ENCODE measurements around the gene PNPLA2. TPM values are rescaled to one million over a fixed set of nuclear protein-coding genes. Genes with fewer than 3 reads are reported as not detected.
A peak's percentile ranks its signal among the peaks of the same experiment; 100 is the strongest.

Gene PNPLA2, protein sequence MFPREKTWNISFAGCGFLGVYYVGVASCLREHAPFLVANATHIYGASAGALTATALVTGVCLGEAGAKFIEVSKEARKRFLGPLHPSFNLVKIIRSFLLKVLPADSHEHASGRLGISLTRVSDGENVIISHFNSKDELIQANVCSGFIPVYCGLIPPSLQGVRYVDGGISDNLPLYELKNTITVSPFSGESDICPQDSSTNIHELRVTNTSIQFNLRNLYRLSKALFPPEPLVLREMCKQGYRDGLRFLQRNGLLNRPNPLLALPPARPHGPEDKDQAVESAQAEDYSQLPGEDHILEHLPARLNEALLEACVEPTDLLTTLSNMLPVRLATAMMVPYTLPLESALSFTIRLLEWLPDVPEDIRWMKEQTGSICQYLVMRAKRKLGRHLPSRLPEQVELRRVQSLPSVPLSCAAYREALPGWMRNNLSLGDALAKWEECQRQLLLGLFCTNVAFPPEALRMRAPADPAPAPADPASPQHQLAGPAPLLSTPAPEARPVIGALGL
- 10 to 100 TPM; 24.5 to 49.1 TPM for total RNA-seq

DNA sequence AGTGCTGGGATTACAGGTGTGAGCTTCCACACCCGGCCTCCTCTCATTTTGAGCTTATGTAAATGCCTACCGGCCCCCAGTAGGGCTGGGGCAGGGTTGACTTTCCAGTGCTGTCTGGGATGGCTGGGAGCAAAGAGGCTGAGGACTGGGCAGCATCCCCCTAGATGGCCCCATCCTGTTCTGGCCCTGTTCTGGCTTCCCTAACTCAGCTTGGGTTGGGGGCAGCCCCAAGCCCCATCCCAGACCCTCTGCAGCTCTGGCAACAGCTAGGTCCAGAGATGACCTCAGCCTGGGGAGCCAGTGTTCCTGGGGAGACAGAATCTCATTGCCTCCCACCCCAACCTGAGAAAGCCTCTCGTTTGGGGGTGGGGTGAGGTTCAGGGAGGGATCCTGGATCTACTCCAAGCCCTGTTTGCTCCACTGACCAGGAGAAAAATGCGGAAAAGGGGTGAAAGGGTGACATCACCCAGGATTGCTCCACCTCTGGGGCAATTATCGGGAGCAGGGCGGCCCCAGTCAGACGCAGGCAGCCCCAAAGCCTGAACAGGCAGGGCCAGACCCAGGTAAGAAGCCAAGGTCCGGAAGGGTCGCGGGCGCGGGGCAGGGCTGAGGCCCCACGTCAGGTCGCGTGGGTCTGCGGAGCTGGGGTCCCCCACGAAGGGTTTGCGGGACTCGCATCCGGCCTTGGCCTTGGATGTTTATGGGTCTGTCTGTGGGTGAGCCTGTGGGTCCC lies at the start of gene PNPLA2:
Gene PNPLA2, plus strand, starts transcription at position 519 of the 733 bp plus-strand sequence. CDS start 805 bp downstream, outside the sequence.
- H3K36me3 Mint-ChIP-seq: no peaks in the 10 kb centered on the region
- no peaks in the 10 kb centered on the region for H3K9me3 Mint-ChIP-seq
- no peak for DNase-seq (ENCODE audit: low spot score in 2 of 2)
- H3K27ac Mint-ChIP-seq: peak within 1 kb of the TSS; percentile 63 to 85
- no peak for ATAC-seq

DNA sequence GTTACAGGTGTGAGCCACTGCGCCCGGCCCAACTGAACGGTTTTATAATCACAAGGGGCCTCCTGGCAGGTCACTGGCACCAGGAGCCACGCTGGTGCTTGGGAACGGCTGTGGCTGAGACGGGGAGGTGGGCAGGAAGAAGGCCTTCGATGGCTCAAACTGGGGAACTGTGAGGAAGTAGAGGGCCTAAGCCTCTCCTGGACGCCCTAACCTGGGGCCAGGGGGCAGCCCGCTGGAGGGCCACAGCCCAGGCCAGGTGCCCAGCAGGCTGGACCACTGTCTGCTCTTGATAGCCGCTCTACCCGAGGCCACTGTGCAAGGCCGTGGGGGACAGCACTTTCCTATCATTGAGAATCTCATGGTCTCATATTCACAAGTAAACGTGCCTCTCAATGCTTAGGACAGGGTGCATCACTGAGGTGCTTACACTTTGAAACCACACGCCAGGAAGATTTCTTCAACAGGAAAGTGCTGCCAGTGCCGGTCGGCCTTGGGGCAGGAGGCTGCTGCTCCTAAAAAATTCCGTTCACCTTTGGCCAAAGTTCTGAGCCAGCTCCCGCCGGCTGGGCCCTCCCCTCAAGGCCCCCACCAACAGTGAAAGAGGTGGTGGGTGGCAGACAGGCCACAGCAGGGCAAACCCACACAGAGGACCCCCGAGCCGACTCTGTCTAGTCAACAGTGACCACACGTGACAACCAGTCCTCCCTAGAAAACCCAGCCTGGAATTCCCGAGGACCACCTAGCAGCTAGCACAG lies 48.6 kb upstream of the PNPLA2 start:
- ATAC-seq: no peak
- Mint-ChIP-seq H3K36me3 (no peaks in the 10 kb centered on the region), H3K27ac (peak overlapping the region in 1 of 2 donors; percentile 68)

GRCh38 chr11:770642-771616 lies 47.8 kb upstream of the PNPLA2 start:
- no peak for ATAC-seq
- Mint-ChIP-seq H3K36me3 (no peaks in the 10 kb centered on the region), H3K9me3 (no peaks in the 10 kb centered on the region), H3K27ac (no peak overlapping the region)
- DNase-seq (ENCODE audit: low spot score in 2 of 2): no peak

More for the DNA sequence above, 48.6 kb upstream of the PNPLA2 start:
- DNase-seq (ENCODE audit: low spot score in 2 of 2): no peak
- H3K9me3 Mint-ChIP-seq: no peaks in the 10 kb centered on the region

DNA sequence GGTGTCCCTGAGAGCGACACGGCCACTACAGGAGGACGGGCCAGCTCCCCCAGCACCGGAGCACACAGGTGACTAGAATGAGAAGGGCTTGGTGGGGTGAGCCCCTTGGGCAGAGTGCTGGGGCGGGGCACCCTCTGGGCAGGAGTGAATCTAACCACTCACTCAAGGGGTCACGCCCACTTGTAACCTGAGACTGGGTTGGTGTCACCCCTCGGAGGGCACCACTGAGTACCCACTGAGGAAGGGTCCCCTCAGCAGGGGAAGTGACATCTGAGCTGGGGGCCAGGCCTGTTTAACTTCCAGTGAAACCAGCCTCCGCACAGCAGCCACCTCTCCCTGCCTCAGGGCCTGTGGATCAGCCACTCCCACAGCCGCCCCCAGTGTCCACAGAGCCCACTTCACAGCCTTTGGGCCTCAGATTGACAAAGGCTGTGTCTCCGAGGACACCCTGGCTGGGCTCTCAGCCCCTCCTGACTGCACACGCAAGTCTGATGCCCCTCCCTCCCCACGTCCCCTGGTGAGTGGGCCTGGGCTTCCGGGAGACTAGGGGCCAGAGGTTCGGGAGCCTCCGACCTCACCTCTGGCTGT lies 47.0 kb upstream of the PNPLA2 start:
- no peak for ATAC-seq
- Mint-ChIP-seq H3K36me3 (no peaks in the 10 kb centered on the region), H3K27ac (no peak overlapping the region), H3K9me3 (no peaks in the 10 kb centered on the region)
- DNase-seq (ENCODE audit: low spot score in 2 of 2): no peak

DNA sequence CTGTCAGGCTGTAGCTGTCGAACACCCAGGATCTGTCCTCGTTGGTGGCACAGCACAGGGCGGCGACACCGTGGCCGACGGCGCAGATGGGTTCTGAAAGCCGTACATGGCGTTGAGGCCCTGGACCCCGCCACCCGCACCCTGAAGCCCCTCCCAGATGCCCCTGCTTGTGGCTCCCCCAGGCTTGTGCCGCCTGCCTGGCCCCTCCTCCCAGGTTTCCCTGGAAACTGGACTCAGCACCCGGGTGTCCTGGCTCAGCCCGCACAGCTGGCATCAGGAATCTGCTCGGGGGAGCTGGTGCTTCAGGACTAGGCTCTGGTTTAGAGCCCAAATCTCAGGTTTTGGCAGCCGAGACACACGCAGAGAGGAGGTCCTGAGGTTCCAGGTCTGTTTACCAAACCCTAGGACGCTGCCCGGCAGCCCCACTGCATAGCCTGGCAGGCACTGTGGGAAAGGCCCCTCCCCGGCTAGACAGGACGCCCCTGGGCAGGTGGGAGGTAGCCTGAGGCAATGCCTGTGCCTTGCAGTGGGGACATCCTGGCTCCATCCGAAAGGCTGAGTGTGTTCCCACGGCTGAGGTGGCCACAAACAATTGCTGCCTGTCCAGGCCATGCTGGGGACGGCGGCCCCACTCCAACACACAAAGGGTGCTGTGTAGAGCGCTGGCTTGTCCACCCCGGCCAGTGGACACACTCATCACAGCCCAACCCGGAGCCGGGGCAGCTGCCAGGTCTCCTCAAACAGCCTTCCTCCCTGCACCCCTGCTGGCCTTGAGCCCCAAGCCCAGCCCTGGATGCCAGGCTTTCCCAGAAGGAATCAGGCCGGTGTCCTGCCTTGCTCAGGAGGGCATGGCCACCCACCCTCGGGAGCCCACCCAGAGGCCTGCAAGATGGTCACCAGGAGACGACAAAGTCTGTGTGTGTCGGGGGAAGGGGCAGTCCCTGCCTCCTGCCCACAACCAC lies 46.0 kb upstream of the PNPLA2 start:
- Mint-ChIP-seq H3K27ac (no peak overlapping the region), H3K36me3 (no peaks in the 10 kb centered on the region), H3K9me3 (no peaks in the 10 kb centered on the region)
- ATAC-seq (no peak), DNase-seq (ENCODE audit: low spot score in 2 of 2) (no peak)

DNA sequence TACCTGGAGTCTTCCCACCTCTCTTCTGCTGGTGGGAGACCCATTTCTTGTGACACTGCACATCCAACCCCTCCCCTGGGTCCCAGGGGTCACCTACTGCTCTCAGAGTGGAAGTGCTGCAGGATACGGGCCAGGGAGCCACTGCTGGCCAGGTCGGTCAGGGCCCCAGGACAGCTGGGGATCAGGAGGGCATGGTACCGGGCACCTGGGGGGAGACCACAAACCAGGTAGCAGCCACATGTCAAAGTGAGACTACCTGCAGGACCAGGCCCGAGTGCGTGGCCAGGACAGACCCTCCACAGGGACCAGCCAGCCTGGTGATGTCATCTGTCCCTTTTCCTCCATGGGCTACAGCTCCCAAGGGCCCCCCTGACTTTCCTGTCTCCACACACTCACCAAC lies 45.3 kb upstream of the PNPLA2 start:
- Mint-ChIP-seq H3K36me3 (no peaks in the 10 kb centered on the region), H3K9me3 (no peaks in the 10 kb centered on the region), H3K27ac (peak overlapping the region in 1 of 2 donors; percentile 55)
- ATAC-seq (no peak), DNase-seq (ENCODE audit: low spot score in 2 of 2) (no peak)

DNA sequence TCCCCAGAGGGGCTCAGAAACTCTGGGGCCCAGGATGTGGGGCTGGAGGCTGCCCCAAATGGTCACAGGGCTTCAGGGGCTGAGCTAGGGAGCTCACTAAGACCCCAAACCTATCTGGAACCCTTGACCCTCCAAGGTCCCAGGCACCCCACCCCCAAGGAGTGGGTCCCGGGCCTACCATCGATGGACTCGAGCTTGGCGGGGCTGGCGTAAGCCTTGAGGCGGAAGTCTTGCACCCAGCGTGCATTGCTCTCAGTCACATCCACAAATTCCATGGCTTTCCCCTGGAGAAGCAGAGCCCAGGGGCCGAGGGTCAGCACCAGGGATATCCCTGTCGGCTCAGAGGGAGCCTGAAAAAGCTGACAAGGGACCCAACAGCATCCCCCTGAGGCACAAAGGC lies 44.9 kb upstream of the PNPLA2 start:
- Mint-ChIP-seq H3K9me3 (no peaks in the 10 kb centered on the region), H3K27ac (peak overlapping the region in 1 of 2 donors; percentile 55), H3K36me3 (no peaks in the 10 kb centered on the region)
- DNase-seq (ENCODE audit: low spot score in 2 of 2) (no peak), ATAC-seq (no peak)

GRCh38 chr11:774873-775592 lies 43.7 kb upstream of the PNPLA2 start:
- H3K27ac Mint-ChIP-seq: peak overlapping the region; percentile 49 to 93
- H3K9me3 Mint-ChIP-seq: no peaks in the 10 kb centered on the region
- ATAC-seq (no peak), DNase-seq (ENCODE audit: low spot score in 2 of 2) (no peak)
- no peaks in the 10 kb centered on the region for H3K36me3 Mint-ChIP-seq

DNA sequence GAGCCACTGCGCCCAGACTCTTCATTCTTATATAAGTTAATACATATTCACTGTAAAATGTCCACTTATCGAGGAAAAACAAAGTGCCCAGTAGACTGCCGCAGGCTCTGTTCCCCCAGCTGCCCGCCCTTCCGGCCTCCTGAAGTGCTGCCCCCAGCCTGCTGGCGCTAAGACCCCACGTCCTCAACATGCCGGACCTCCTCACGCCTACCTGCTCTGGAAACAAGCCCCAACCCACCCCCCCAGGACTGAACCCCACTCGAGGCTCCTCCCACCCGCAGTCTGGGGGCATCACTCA lies 42.5 kb upstream of the PNPLA2 start:
- DNase-seq (ENCODE audit: low spot score in 2 of 2) (no peak), ATAC-seq (no peak)
- H3K27ac Mint-ChIP-seq: peak overlapping the region; percentile 81 to 93
- H3K9me3 Mint-ChIP-seq: no peaks in the 10 kb centered on the region
- H3K36me3 Mint-ChIP-seq: no peaks in the 10 kb centered on the region

DNA sequence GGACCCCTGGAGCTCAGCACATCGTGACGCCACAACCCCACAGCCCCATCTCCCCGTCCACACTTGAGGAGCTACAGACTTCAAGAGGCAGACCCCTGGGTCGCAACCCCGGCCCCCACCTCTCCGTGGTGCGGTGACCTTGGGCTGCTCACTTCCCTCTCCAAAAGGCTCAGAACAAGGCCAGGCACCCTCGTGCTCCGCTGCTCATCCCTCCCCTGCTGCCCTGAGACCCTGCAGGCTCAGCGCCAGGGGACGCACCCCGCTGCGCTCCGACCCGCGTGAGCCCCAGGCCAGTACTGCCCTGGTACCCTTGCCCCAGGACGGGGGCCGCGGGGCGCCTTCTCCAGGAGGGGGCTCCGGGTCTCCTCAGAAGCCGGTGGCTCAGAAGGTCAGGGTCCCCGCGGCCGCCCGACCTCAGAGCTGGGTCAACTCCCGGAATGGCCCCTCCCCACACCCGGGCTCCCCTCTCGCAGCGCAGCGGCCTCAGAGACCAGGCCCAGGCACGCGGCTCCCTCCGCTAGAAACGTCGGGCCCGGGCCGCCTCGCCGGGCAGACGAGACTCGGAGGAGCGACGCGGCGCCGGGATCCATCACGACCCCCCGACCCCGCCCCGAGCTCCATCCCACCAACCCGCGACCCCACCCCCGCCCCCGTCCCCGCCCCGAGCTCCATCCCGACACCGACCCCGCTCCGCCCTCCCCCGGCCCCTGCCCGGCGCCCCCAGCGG lies 42.0 kb upstream of the PNPLA2 start:
- Mint-ChIP-seq H3K36me3 (no peaks in the 10 kb centered on the region), H3K9me3 (no peaks in the 10 kb centered on the region), H3K27ac (peak overlapping the region; percentile 81 to 93)
- ATAC-seq (peak; percentile 58 to 71), DNase-seq (ENCODE audit: low spot score in 2 of 2) (peak in 1 of 2 donors; percentile 59)

- Mint-ChIP-seq H3K36me3 (no peaks in the 10 kb centered on the region), H3K9me3 (no peaks in the 10 kb centered on the region), H3K27ac (peak within 1 kb of the TSS; percentile 81 to 93)
- DNase-seq (ENCODE audit: low spot score in 2 of 2): peak; percentile 96 to 99
- ATAC-seq: peak; percentile 88 to 92
These were observed 41.1 kb upstream of the PNPLA2 start, which contains the start of gene GATD1 for GRCh38 chr11:777288-778255. TSS of gene GATD1 (minus strand) at chr11:777487. CDS start at chr11:777462, 25 bp downstream.

Measured in activated naive CD4-positive, alpha-beta T cell treated with anti-CD3 and anti-CD28 coated beads, Interleukin-2, amount 50 U/mL, for 72 hours (primary cell).